K562 (cell line): Measurements from ENCODE around the gene TRAF7. TPM values are rescaled to one million over a fixed set of nuclear protein-coding genes. Genes with fewer than 3 reads are reported as not detected.

ENCODE experiments used
- BDP1 ChIP-seq: IDR thresholded peaks from 3 replicates; pipeline ENCODE4 v1.6.1; 2011; ENCODE audit not compliant: insufficient read length, insufficient read depth
- CHD1 ChIP-seq: fragments of 200-600 bp; sonication (generic); IDR thresholded peaks from one replicate; pipeline ENCODE4 v1.6.1; 2012; ENCODE audit warnings: mild to moderate bottlenecking, moderate library complexity, low read length, inconsistent platforms
- DPF2 ChIP-seq: fragments of 450-650 bp; IDR thresholded peaks from 2 replicates; pipeline ENCODE4 v1.6.1; 2016
- MYNN ChIP-seq, 2 experiments: sonication (generic); formaldehyde crosslinking in 1 of 2; IDR thresholded peaks; 2 replicates each; pipeline versions ENCODE4 v1.5.0 to v1.6.1; 2016 to 2020; ENCODE audit warnings: antibody characterized with exemption in 1 of 2, missing genetic modification reagents in 1 of 2
- NFE2L1 ChIP-seq: fragments of 450-650 bp; IDR thresholded peaks from 2 replicates; pipeline ENCODE4 v1.6.1; 2016; ENCODE audit warnings: missing genetic modification characterization, low read depth, mild to moderate bottlenecking, missing compliant biosample characterization, moderate library complexity, borderline replicate concordance
- POLR2G ChIP-seq: fragments of 200-400 bp; formaldehyde crosslinking; IDR thresholded peaks from 2 replicates; pipeline ENCODE4 v1.6.1; 2017; ENCODE audit warnings: low read depth, mild to moderate bottlenecking, antibody characterized with exemption, low read length, moderate library complexity
- POLR3G ChIP-seq: IDR thresholded peaks from 2 replicates; pipeline ENCODE4 v1.6.1; 2011; ENCODE audit not compliant: insufficient read length, insufficient replicate concordance; ENCODE audit errors: extremely low read depth
- RB1 ChIP-seq: fragments of 450-650 bp; IDR thresholded peaks from 2 replicates; pipeline ENCODE4 v1.6.1; 2017; ENCODE audit warnings: low read depth, mild to moderate bottlenecking
- RBM17 ChIP-seq: fragments of 200-400 bp; formaldehyde crosslinking; IDR thresholded peaks from 2 replicates; pipeline ENCODE4 v1.6.1; 2017; ENCODE audit warnings: low read depth, mild to moderate bottlenecking, low read length, borderline replicate concordance
- TCF15 ChIP-seq: fragments of 250-450 bp; sonication (Bioruptor Pico); IDR thresholded peaks from 2 replicates; pipeline ENCODE4 v1.8.0; 2022; ENCODE audit warnings: moderate library complexity, mild to moderate bottlenecking, inconsistent platforms
- ZBTB26 ChIP-seq: fragments of 450-650 bp; formaldehyde crosslinking; IDR thresholded peaks from 2 replicates; pipeline ENCODE4 v1.4.0; 2022; ENCODE audit warnings: missing genetic modification characterization
- ZNF143 ChIP-seq: sonication (generic); formaldehyde crosslinking; IDR thresholded peaks from 2 replicates; pipeline ENCODE4 v1.9.0; 2022; ENCODE audit warnings: mild to moderate bottlenecking, missing genetic modification reagents
- ZNF224 ChIP-seq: sonication (generic); formaldehyde crosslinking; IDR thresholded peaks from 2 replicates; pipeline ENCODE4 v1.8.0; 2022; ENCODE audit warnings: mild to moderate bottlenecking, missing genetic modification reagents
- polyA plus RNA-seq, 8 experiments: library from polyadenylated mRNA; depleted of rRNA in 4 of 8; stranded (reverse) in 5 of 8; unstranded in 3 of 8; fragments of >200 nt; fragmentation: Nextera tagmentation in 2 of 8; fragmentation: Illumina TruSeq in 1 of 8; extraction: Ambion mirVana in 2 of 8; extraction: Trizol in 1 of 8; gene quantifications; 2 replicates each; pipeline versions ENCODE4 v1.2.1 to v1.2.3, GENCODE V29; 2011 to 2014; ENCODE audit warnings: inconsistent platforms in 1 of 8, missing spikeins in 1 of 8
- total RNA-seq, 7 experiments: library from RNA; depleted of rRNA in 6 of 7; stranded (reverse); fragments of >200 nt in 6 of 7; fragmentation: Illumina TruSeq in 2 of 7; extraction: Trizol in 2 of 7; gene quantifications; 2 replicates each; pipeline versions ENCODE4 v1.2.1 to v1.2.3, GENCODE V29; 2011 to 2021; ENCODE audit warnings: low replicate concordance in 1 of 7
- TF ChIP-seq, protein P1 (sequence below): fragments of 450-650 bp; IDR thresholded peaks from 2 replicates; pipeline ENCODE4 v1.6.1; 2017; ENCODE audit warnings: antibody characterized with exemption, mild to moderate bottlenecking
- TF ChIP-seq, protein P2 (sequence below): fragments of 250-450 bp; sonication (Bioruptor Pico); IDR thresholded peaks from 2 replicates; pipeline ENCODE4 v1.8.0; 2021; ENCODE audit warnings: moderate library complexity, mild to moderate bottlenecking, inconsistent platforms
- TF ChIP-seq, protein P3 (sequence below): fragments of 200-800 bp; sonication (Bioruptor generic); IDR thresholded peaks from 2 replicates; pipeline ENCODE4 v1.6.1; 2017; ENCODE audit warnings: missing genetic modification characterization, missing compliant biosample characterization

The TRAF7 gene
- total and polyA plus RNA-seq, 9 of the 15 experiments (the other 6 are each of a cell fraction or from before 2014, with no cell fraction given) = 1.1 to 113 (median 41.6) TPM

- TF ChIP-seq, protein P1, sequence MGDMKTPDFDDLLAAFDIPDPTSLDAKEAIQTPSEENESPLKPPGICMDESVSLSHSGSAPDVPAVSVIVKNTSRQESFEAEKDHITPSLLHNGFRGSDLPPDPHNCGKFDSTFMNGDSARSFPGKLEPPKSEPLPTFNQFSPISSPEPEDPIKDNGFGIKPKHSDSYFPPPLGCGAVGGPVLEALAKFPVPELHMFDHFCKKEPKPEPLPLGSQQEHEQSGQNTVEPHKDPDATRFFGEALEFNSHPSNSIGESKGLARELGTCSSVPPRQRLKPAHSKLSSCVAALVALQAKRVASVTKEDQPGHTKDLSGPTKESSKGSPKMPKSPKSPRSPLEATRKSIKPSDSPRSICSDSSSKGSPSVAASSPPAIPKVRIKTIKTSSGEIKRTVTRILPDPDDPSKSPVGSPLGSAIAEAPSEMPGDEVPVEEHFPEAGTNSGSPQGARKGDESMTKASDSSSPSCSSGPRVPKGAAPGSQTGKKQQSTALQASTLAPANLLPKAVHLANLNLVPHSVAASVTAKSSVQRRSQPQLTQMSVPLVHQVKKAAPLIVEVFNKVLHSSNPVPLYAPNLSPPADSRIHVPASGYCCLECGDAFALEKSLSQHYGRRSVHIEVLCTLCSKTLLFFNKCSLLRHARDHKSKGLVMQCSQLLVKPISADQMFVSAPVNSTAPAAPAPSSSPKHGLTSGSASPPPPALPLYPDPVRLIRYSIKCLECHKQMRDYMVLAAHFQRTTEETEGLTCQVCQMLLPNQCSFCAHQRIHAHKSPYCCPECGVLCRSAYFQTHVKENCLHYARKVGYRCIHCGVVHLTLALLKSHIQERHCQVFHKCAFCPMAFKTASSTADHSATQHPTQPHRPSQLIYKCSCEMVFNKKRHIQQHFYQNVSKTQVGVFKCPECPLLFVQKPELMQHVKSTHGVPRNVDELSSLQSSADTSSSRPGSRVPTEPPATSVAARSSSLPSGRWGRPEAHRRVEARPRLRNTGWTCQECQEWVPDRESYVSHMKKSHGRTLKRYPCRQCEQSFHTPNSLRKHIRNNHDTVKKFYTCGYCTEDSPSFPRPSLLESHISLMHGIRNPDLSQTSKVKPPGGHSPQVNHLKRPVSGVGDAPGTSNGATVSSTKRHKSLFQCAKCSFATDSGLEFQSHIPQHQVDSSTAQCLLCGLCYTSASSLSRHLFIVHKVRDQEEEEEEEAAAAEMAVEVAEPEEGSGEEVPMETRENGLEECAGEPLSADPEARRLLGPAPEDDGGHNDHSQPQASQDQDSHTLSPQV = peak; percentile 67; the same call in 1 of the 2 replicates
- TF ChIP-seq DPF2 (no peak), NFE2L1 (no peak), POLR3G (no peak), CHD1 (peak; percentile 16), ZNF224 (CRISPR knock-in tag) (no peak), TCF15 (CRISPR knock-in tag) (no peak), ZBTB26 (CRISPR knock-in tag) (no peak), ZNF143 (CRISPR knock-in tag) (peak; percentile 22; the same call in 1 of the 2 replicates), RBM17 (no peak), POLR2G (peak; percentile 61; the same call in 1 of the 2 replicates), RB1 (0 out of 2 replicates have a peak, but pooled peaks have one; percentile 2), MYNN (IDR thresholded peaks at IDR 0.05) (0 out of 2 replicates have a peak, but pooled peaks have one; percentile 20), MYNN (CRISPR knock-in tag; IDR thresholded peaks at IDR 0.05) (no peak), BDP1 (no peak)
- TF ChIP-seq, protein P2, sequence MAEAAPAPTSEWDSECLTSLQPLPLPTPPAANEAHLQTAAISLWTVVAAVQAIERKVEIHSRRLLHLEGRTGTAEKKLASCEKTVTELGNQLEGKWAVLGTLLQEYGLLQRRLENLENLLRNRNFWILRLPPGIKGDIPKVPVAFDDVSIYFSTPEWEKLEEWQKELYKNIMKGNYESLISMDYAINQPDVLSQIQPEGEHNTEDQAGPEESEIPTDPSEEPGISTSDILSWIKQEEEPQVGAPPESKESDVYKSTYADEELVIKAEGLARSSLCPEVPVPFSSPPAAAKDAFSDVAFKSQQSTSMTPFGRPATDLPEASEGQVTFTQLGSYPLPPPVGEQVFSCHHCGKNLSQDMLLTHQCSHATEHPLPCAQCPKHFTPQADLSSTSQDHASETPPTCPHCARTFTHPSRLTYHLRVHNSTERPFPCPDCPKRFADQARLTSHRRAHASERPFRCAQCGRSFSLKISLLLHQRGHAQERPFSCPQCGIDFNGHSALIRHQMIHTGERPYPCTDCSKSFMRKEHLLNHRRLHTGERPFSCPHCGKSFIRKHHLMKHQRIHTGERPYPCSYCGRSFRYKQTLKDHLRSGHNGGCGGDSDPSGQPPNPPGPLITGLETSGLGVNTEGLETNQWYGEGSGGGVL (CRISPR knock-in tag) = no peak
- TF ChIP-seq, protein P3, sequence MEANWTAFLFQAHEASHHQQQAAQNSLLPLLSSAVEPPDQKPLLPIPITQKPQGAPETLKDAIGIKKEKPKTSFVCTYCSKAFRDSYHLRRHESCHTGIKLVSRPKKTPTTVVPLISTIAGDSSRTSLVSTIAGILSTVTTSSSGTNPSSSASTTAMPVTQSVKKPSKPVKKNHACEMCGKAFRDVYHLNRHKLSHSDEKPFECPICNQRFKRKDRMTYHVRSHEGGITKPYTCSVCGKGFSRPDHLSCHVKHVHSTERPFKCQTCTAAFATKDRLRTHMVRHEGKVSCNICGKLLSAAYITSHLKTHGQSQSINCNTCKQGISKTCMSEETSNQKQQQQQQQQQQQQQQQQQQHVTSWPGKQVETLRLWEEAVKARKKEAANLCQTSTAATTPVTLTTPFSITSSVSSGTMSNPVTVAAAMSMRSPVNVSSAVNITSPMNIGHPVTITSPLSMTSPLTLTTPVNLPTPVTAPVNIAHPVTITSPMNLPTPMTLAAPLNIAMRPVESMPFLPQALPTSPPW (CRISPR knock-in tag) = no peak
Measured at GRCh38 chr16:2149630-2150417, 5.8 kb upstream of the TRAF7 start (continued).
